Psoas muscle (tissue), 8 donors: ENCODE data around the gene SPATA3. TPM values are rescaled to one million over a fixed set of nuclear protein-coding genes. Genes with fewer than 3 reads are reported as not detected.

Experiments used
- ATAC-seq, 4 donors: fragments of 200-7000 bp; cut with Tn5 transposase; one replicate each; pipeline ENCODE4 v1.9.1; 2020; ENCODE audit warnings: moderate library complexity in 3 of 4, mild to moderate bottlenecking in 2 of 4
- DNase-seq, 2 donors: peaks; one replicate each; pipeline ENCODE4 v3.0.0-alpha.2; 2020
- H3K27ac ChIP-seq: fragments of 200-600 bp; one replicate; pipeline ENCODE4 v1.8.0; 2022
- H3K27me3 ChIP-seq, 3 donors: fragments of 200-600 bp in 1 of 3; one replicate each; pipeline versions ENCODE4 v1.6.1 to v1.8.0; 2013 to 2022; ENCODE audit warnings: low read length in 2 of 3, mild to moderate bottlenecking in 2 of 3, moderate library complexity in 1 of 3; ENCODE audit not compliant: insufficient read depth in 3 of 3
- H3K36me3 ChIP-seq, 2 donors: fragments of 200-600 bp in 1 of 2; one replicate each; pipeline versions ENCODE4 v1.6.1 to v1.8.0; 2013 to 2022; ENCODE audit warnings: low read depth in 1 of 2, mild to moderate bottlenecking in 1 of 2, moderate library complexity in 1 of 2; ENCODE audit not compliant: insufficient read depth in 1 of 2
- H3K4me1 ChIP-seq: fragments of 200-600 bp; one replicate; pipeline ENCODE4 v1.8.0; 2022
- H3K4me3 ChIP-seq: fragments of 200-600 bp; one replicate; pipeline ENCODE4 v1.8.0; 2022; ENCODE audit warnings: mild to moderate bottlenecking
- H3K9me3 ChIP-seq: fragments of 200-600 bp; one replicate; pipeline ENCODE4 v1.8.0; 2022
- WGBS, 3 donors: extraction: QIAGEN DNeasy Blood & Tissue Kit; methylation state at CpG; one replicate each; pipeline versions ENCODE4 v1.1.6 to v1.1.7; 2013; 5-methylcytosine and 5-hydroxymethylcytosine counted together
- intact Hi-C, 2 donors: fragments of 100-400 bp; cut with DNase I; formaldehyde crosslinking; loops; one replicate each; pipeline versions ENCODE4 v1.11.0 to v1.14.2; 2022
- polyA plus RNA-seq, 3 donors: library from polyadenylated mRNA; stranded (reverse); fragments of 200-250 nt; gene quantifications; one replicate each; pipeline ENCODE4 v1.2.3, GENCODE V29; 2013
- total RNA-seq, 4 donors: library from RNA; stranded (reverse); fragmentation: NEBNext Ultra II Directional in 2 of 4; extraction: Animal tissue kit (Norgen Biotek cat#: 25700) in 2 of 4; gene quantifications; one replicate each; pipeline versions ENCODE4 v1.2.1 to v1.2.4, GENCODE V29; 2021 to 2023
- TF ChIP-seq, protein P1 (sequence below): fragments of 200-600 bp; IDR thresholded peaks from one replicate; pipeline ENCODE4 v1.8.0; 2022; ENCODE audit warnings: antibody characterized with exemption
- donor health status: healthy with polysubstance abuse.
- donor health status: DM: no; HTN: no; CAD: no; lungs with moderate emphysema.
- donor health status: Bipolar disorder and iron deficiency.
- donor health status: healthy.
- donor health status: DM: yes; HTN: yes; CAD: no.
- donor health status: DM: no; HTN: no; CAD: no.
- donor health status: DM: no; HTN: no; CAD: no.
- donor health status: DM: yes; HTN: yes; CAD: no.

SPATA3 gene
- total and polyA plus RNA-seq, 7 donors, result not detected

DNA sequence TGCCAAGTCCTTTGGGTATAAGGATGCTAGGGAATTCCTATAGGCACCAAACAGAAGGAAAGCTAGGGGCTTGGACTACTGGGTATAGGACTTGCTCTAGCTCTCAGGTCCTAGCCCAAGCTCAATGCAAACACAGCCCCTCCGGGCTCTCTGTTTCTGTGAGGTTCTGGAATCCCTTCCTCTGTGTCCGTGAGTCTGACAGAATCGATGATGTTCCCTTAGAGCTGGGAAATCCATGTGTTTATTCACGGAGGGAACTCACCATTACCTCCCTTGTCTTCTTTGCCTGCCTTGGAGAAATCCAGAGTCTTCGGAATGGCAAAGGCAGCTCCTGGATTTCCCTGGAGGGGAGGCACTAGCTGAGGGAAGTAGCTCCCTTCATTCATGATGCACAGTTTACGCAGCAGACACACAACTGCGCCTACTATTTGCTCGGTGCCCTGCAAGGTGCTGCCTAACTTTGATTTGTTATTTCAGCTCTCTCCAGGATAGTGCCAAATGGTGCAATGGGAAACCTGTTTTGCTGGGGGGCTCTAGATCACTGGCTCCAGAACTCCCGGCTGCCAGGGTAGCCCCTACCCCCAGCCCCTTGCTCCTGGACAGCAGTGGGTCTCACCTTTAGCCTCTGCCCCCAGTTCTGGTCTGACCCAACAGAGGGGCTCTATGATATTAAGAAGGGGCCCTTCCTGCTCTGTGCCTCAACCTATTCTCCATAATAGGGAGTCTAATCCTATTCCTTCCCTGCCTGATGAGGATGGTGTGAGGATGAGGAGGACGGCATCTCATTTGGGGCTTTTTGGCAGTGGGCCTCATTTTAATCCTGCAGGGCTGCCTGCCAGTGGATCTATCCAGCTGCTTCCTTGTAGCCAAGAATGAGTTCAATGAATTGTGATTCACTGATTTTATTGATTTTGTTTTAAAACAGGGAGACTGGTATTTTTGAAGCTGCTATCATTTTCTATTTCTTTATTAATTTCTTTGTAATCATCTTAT lies 52.3 kb downstream of the SPATA3 start:
- WGBS, 3 donors, result 45 to 60% (median 48%) methylated on average over 10 of the region's 10 CpGs
- peaks cover 3% of the 10 kb centered on the region for H3K4me1 ChIP-seq
- DNase-seq (no peak), ATAC-seq (no peak)
- no peak overlapping the region for H3K4me3 ChIP-seq
- H3K36me3 ChIP-seq, result no peaks in the 10 kb centered on the region
- peaks cover 0 to 13% (median 2%) of the 10 kb centered on the region in 3 donors for H3K27me3 ChIP-seq
- intact Hi-C loops, result no loop called here
- TF ChIP-seq, protein P1, sequence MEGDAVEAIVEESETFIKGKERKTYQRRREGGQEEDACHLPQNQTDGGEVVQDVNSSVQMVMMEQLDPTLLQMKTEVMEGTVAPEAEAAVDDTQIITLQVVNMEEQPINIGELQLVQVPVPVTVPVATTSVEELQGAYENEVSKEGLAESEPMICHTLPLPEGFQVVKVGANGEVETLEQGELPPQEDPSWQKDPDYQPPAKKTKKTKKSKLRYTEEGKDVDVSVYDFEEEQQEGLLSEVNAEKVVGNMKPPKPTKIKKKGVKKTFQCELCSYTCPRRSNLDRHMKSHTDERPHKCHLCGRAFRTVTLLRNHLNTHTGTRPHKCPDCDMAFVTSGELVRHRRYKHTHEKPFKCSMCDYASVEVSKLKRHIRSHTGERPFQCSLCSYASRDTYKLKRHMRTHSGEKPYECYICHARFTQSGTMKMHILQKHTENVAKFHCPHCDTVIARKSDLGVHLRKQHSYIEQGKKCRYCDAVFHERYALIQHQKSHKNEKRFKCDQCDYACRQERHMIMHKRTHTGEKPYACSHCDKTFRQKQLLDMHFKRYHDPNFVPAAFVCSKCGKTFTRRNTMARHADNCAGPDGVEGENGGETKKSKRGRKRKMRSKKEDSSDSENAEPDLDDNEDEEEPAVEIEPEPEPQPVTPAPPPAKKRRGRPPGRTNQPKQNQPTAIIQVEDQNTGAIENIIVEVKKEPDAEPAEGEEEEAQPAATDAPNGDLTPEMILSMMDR, result no peak
- H3K27ac ChIP-seq, result no peak overlapping the region
- H3K9me3 ChIP-seq, result no peaks in the 10 kb centered on the region

- TF ChIP-seq, protein P1, result no peak
- Histone ChIP-seq H3K36me3 (no peaks in the 10 kb centered on the region), H3K4me1 (peaks cover 3% of the 10 kb centered on the region), H3K27ac (no peak overlapping the region), H3K9me3 (no peaks in the 10 kb centered on the region), H3K27me3 (peaks cover 0 to 13% (median 2%) of the 10 kb centered on the region in 3 donors), H3K4me3 (no peak overlapping the region)
- ATAC-seq (no peak), DNase-seq (no peak)
- intact Hi-C loops, result loop anchor here in 1 of 2 donors (5.0 kb wide), 1 partner anchor 222 kb away; no protein-coding TSS in a partner anchor
- WGBS, 3 donors, result 83 to 88% (median 87%) methylated on average over 12 of the region's 12 CpGs
Observed at GRCh38 chr2:231049286-231050017, 53.5 kb downstream of the SPATA3 start.

DNA sequence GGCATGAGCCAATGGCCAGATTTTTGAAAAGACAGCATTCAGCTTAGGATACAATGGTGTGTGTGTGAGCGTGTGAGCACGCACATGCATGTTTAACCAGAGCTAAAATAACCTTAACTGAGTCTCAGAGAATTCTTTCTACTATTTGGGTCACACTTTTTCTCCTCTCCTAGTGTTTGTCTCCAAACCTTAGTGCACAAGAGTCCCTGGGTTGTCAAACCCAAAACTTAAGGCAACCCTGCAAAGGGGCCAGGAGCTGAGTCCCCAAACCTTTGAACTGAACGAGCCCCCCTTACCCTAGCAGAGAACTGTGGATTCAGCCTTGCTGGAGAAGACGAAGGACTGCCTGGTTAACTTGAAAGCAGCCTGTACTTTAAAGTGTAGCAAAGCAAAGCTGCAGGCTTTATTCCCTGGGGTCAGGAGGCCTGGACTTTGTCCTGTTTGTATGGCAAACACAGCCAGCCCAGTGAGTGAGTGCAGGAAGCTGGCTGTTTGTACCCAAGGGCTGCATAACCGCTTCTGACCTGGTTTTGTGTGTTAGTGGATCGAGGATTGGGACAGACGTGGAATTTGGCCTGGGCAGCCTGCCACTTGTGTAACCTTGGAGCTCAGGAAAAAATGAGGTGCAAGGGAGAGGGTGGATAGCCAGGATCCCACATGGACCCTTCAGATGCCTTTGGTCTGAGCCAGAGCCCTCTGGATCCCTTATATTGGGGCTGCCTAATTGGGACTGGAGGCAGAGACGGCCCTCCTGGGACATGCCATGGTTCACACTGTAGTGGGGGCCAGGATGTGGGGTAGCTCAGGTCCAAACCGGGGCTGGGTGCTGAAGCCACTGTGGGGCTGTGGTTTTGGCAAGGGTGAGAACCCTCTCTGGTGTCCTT lies 54.3 kb downstream of the SPATA3 start:
- peaks cover 3% of the 10 kb centered on the region for H3K4me1 ChIP-seq
- intact Hi-C loops, result loop anchor here in 1 of 2 donors (5.0 kb wide), 1 partner anchor 223 kb away; no protein-coding TSS in a partner anchor

GRCh38 chr2:231051116-231051515 lies 55.2 kb downstream of the SPATA3 start:
- H3K4me1 ChIP-seq, result peaks cover 4% of the 10 kb centered on the region
- no peak for DNase-seq
- WGBS, 3 donors, result 85 to 91% (median 91%) methylated on average over 5 of the region's 5 CpGs
- no peak overlapping the region for H3K27ac ChIP-seq
- peaks cover 0 to 13% (median 2%) of the 10 kb centered on the region in 3 donors for H3K27me3 ChIP-seq
- intact Hi-C loops, result loop anchor here in 1 of 2 donors (5.0 kb wide), 1 partner anchor 224 kb away; no protein-coding TSS in a partner anchor
- H3K36me3 ChIP-seq, result no peaks in the 10 kb centered on the region
- TF ChIP-seq, protein P1, result no peak
- no peaks in the 10 kb centered on the region for H3K9me3 ChIP-seq
- H3K4me3 ChIP-seq, result no peak overlapping the region
- no peak for ATAC-seq

More for the DNA sequence above, 54.3 kb downstream of the SPATA3 start:
- 67 to 73% (median 69%) methylated on average over 9 of the region's 9 CpGs for WGBS, 3 donors
- TF ChIP-seq, protein P1, result no peak
- H3K4me3 ChIP-seq, result no peak overlapping the region
- ATAC-seq (no peak), DNase-seq (no peak)
- peaks cover 0 to 13% (median 2%) of the 10 kb centered on the region in 3 donors for H3K27me3 ChIP-seq
- no peak overlapping the region for H3K27ac ChIP-seq
- no peaks in the 10 kb centered on the region for H3K9me3 ChIP-seq
- no peaks in the 10 kb centered on the region for H3K36me3 ChIP-seq
